Dedifferentiated amniotic fluid mesenchymal stem cell (primary cell): Measurements from ENCODE around the gene CEP104.
"Not testable (repeated sequence)": the region's sequence is repeated elsewhere in the genome, so short reads cannot be mapped to it uniquely, and the experiment has no call there.

Source experiments
- DNase-seq: peaks from one replicate; pipeline ENCODE4 v3.0.0-alpha.2; 2016; ENCODE audit errors: extremely low spot score

The CEP104 gene

GRCh38 chr1:3825356-3825755 is 31.7 kb downstream of the CEP104 start:
- DNase-seq, result no peak

- DNase-seq, result no peak
These were observed 32.4 kb downstream of the CEP104 start for GRCh38 chr1:3824650-3825049.

- DNase-seq, result no peak
These were observed 34.6 kb downstream of the CEP104 start for GRCh38 chr1:3822421-3822820.

GRCh38 chr1:3821908-3822307 is 35.1 kb downstream of the CEP104 start:
- DNase-seq, result no peak

- DNase-seq, result no peak
These were observed 35.6 kb downstream of the CEP104 start for GRCh38 chr1:3821447-3821846.

- DNase-seq, result no peak
These were observed 36.0 kb downstream of the CEP104 start for GRCh38 chr1:3821004-3821403.

- DNase-seq, result no peak
These were observed 36.7 kb downstream of the CEP104 start for GRCh38 chr1:3820316-3820715.

- DNase-seq, result no peak
These were observed 37.2 kb downstream of the CEP104 start for GRCh38 chr1:3819771-3820200.

- no peak for DNase-seq
These were observed 39.0 kb downstream of the CEP104 start for GRCh38 chr1:3817821-3818597.

- no peak for DNase-seq
These were observed 39.8 kb downstream of the CEP104 start for GRCh38 chr1:3817138-3817740.

GRCh38 chr1:3816331-3817137 is 40.5 kb downstream of the CEP104 start:
- no peak for DNase-seq

GRCh38 chr1:3814771-3815561 is 42.0 kb downstream of the CEP104 start:
- DNase-seq, result no peak

- DNase-seq, result no peak
These were observed 42.9 kb downstream of the CEP104 start for GRCh38 chr1:3814065-3814464.

GRCh38 chr1:3811595-3811911 is 45.5 kb downstream of the CEP104 start:
- no peak for DNase-seq

- DNase-seq, result not testable (repeated sequence)
These were observed 46.8 kb downstream of the CEP104 start for GRCh38 chr1:3810149-3810761.

GRCh38 chr1:3809680-3810079 is 47.3 kb downstream of the CEP104 start:
- no peak for DNase-seq

GRCh38 chr1:3807769-3808168 is 49.2 kb downstream of the CEP104 start:
- DNase-seq, result no peak

GRCh38 chr1:3805038-3805437 is 52.0 kb downstream of the CEP104 start:
- no peak for DNase-seq

GRCh38 chr1:3804627-3804944 is 52.4 kb downstream of the CEP104 start:
- DNase-seq, result not testable (repeated sequence)

- no peak for DNase-seq
These were observed 52.9 kb downstream of the CEP104 start for GRCh38 chr1:3803905-3804626.

GRCh38 chr1:3800795-3801194 is 56.2 kb downstream of the CEP104 start:
- not testable (repeated sequence) for DNase-seq
